Measurements from ENCODE around the gene KRT72. TPM values are rescaled to one million over a fixed set of nuclear protein-coding genes. Genes with fewer than 3 reads are reported as not detected.

KRT72 gene
- total and polyA plus RNA-seq, 2 of the 13 experiments (the other 11 are each of a cell fraction or from before 2014, with no cell fraction given): not detected

DNA sequence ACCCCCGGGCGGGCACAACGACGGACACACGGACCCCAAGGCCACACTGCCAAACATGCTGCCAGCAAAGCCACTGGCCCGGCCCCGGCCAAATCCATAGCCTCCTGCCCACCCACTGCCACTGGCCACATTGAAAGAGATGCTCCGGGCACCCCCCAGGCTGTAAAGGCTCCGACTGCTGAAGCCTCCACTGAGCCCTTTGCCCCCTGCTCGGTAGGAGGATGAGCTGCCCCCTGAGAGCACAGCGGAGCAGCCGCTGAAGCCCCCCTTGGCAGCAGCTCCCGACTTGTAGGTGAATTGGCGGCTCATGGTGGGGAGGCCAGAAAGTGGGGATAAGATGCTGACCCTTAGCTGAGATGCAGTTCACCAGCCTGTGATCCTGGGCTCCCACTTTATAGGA, 17.0 kb upstream of the KRT72 start, which contains the start of gene KRT73:
Gene KRT73, minus strand, starts transcription at position 344 of the 400 bp plus-strand sequence. Its CDS starts 35 bp downstream, at position 309.
- POLR2A ChIA-PET: no interaction called here
- WGBS (ENCODE audit: low lambda C conversion rate): no CpG with 5 or more reads among the region's 14 CpGs
- intact Hi-C loops (cut with micrococcal nuclease; ENCODE audit: unreplicated experiment): no loop called here

More for the DNA sequence above, 17.0 kb upstream of the KRT72 start, which contains the start of gene KRT73:
- TF ChIP-seq HNRNPH1 (optimal IDR thresholded peaks at IDR 0.05; ENCODE audit: low read depth, low read length) (no peak), ZNF205 (CRISPR knock-in tag; IDR thresholded peaks at IDR 0.05) (no peak), PTBP1 (IDR thresholded peaks at IDR 0.05; ENCODE audit: low read depth, low read length, poor library complexity, severe bottlenecking) (no peak), ZNF281 (CRISPR knock-in tag; IDR thresholded peaks at IDR 0.05; ENCODE audit: borderline replicate concordance) (no peak), RELA (CRISPR knock-in tag; IDR thresholded peaks at IDR 0.05) (no peak), RORA (CRISPR knock-in tag; IDR thresholded peaks at IDR 0.05) (no peak), HNF4G (IDR thresholded peaks at IDR 0.05; ENCODE audit: borderline replicate concordance, low read depth, low read length) (no peak), HNF4G (CRISPR knock-in tag; IDR thresholded peaks at IDR 0.05; ENCODE audit: borderline replicate concordance, low read depth) (no peak), CHD2 (IDR thresholded peaks at IDR 0.05; ENCODE audit: low read depth, low read length) (no peak), MYC (CRISPR knock-in tag; IDR thresholded peaks at IDR 0.05; ENCODE audit: borderline replicate concordance) (no peak), ZNF547 (CRISPR knock-in tag; IDR thresholded peaks at IDR 0.05) (no peak), NFKBIZ (CRISPR knock-in tag; IDR thresholded peaks at IDR 0.05) (no peak), FOXK2 (IDR thresholded peaks at IDR 0.05) (no peak), HNF4A (CRISPR knock-in tag; IDR thresholded peaks at IDR 0.05) (no peak), MIXL1 (CRISPR knock-in tag; IDR thresholded peaks at IDR 0.05) (no peak)
- TF ChIP-seq, protein P1, sequence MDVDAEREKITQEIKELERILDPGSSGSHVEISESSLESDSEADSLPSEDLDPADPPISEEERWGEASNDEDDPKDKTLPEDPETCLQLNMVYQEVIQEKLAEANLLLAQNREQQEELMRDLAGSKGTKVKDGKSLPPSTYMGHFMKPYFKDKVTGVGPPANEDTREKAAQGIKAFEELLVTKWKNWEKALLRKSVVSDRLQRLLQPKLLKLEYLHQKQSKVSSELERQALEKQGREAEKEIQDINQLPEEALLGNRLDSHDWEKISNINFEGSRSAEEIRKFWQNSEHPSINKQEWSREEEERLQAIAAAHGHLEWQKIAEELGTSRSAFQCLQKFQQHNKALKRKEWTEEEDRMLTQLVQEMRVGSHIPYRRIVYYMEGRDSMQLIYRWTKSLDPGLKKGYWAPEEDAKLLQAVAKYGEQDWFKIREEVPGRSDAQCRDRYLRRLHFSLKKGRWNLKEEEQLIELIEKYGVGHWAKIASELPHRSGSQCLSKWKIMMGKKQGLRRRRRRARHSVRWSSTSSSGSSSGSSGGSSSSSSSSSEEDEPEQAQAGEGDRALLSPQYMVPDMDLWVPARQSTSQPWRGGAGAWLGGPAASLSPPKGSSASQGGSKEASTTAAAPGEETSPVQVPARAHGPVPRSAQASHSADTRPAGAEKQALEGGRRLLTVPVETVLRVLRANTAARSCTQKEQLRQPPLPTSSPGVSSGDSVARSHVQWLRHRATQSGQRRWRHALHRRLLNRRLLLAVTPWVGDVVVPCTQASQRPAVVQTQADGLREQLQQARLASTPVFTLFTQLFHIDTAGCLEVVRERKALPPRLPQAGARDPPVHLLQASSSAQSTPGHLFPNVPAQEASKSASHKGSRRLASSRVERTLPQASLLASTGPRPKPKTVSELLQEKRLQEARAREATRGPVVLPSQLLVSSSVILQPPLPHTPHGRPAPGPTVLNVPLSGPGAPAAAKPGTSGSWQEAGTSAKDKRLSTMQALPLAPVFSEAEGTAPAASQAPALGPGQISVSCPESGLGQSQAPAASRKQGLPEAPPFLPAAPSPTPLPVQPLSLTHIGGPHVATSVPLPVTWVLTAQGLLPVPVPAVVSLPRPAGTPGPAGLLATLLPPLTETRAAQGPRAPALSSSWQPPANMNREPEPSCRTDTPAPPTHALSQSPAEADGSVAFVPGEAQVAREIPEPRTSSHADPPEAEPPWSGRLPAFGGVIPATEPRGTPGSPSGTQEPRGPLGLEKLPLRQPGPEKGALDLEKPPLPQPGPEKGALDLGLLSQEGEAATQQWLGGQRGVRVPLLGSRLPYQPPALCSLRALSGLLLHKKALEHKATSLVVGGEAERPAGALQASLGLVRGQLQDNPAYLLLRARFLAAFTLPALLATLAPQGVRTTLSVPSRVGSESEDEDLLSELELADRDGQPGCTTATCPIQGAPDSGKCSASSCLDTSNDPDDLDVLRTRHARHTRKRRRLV (CRISPR knock-in tag; IDR thresholded peaks at IDR 0.05): no peak
- TF ChIP-seq, protein P2, sequence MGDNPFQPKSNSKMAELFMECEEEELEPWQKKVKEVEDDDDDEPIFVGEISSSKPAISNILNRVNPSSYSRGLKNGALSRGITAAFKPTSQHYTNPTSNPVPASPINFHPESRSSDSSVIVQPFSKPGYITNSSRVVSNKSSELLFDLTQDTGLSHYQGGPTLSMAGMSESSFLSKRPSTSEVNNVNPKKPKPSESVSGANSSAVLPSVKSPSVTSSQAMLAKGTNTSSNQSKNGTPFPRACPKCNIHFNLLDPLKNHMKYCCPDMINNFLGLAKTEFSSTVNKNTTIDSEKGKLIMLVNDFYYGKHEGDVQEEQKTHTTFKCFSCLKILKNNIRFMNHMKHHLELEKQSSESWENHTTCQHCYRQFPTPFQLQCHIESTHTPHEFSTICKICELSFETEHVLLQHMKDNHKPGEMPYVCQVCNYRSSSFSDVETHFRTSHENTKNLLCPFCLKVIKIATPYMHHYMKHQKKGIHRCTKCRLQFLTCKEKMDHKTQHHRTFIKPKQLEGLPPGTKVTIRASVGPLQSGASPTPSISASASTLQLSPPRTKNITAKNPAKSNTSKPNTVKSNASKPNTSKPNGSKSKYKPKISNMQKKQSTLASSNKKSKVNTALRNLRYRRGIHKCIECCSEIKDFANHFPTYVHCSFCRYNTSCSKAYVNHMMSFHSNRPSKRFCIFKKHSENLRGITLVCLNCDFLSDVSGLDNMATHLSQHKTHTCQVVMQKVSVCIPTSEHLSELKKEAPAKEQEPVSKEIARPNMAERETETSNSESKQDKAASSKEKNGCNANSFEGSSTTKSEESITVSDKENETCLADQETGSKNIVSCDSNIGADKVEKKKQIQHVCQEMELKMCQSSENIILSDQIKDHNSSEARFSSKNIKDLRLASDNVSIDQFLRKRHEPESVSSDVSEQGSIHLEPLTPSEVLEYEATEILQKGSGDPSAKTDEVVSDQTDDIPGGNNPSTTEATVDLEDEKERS (CRISPR knock-in tag; IDR thresholded peaks at IDR 0.05): no peak
- H3K4me3 ChIP-seq (replicated peaks in 1 of 3; ENCODE audit: insufficient read depth in 1 of 3, low read depth in 2 of 3, low read length in 3 of 3): no peak within 1 kb of the TSS
- no peak within 1 kb of the TSS for H3K4me2 ChIP-seq (ENCODE audit: low read depth, low read length)
- CTCF ChIA-PET (ENCODE audit: low intra/inter-chr PET ratio, low total read pairs): no interaction called here
- FAIRE-seq (no peak), DNase-seq (ENCODE audit: low spot score) (no peak), ATAC-seq (no peak)
- H3K9me3 ChIP-seq (ENCODE audit: low read length): no peaks in the 10 kb centered on the region
- no peaks in the 10 kb centered on the region for H4K20me1 ChIP-seq (ENCODE audit: insufficient read depth, low read length)
- BruUV-seq (replicated peaks): no TSS peak
- no peaks in the 10 kb centered on the region for H3K36me3 ChIP-seq (replicated peaks in 1 of 2; ENCODE audit: control insufficient read depth in 1 of 2, insufficient read depth in 2 of 2, low read length in 2 of 2)
- H3K27ac ChIP-seq (ENCODE audit: extremely low read length, insufficient read depth, low read length): no peak within 1 kb of the TSS
- H3K4me1 ChIP-seq (ENCODE audit: insufficient read depth, low read length): no peaks in the 10 kb centered on the region
- H3K79me2 ChIP-seq (ENCODE audit: insufficient read depth, low read length): no peaks in the 10 kb centered on the region
- no peak within 1 kb of the TSS for H3K9ac ChIP-seq (ENCODE audit: insufficient read depth, low read depth, low read length)
- peaks cover 6 to 50% of the 10 kb centered on the region in 2 experiments; a peak in 3 of 5 replicates for H3K27me3 ChIP-seq (ENCODE audit: control insufficient read depth in 1 of 2, insufficient read depth in 2 of 2, low read length in 2 of 2)
- in situ Hi-C loops (cut with HindIII; ENCODE audit: extremely low pct_ligation_motif_present, low pct_unique_long_range_greater_than_20kb): no loop called here
- no peak within 1 kb of the TSS for H2AFZ ChIP-seq (ENCODE audit: low read length)
